IPS-NIHi7 (cell line): ENCODE results near the gene MYO16.

Source experiments
- DNase-seq: peaks from one replicate; pipeline ENCODE4 v3.0.0; 2012; ENCODE audit warnings: mixed read lengths; ENCODE audit errors: extremely low spot score

Gene MYO16

DNA sequence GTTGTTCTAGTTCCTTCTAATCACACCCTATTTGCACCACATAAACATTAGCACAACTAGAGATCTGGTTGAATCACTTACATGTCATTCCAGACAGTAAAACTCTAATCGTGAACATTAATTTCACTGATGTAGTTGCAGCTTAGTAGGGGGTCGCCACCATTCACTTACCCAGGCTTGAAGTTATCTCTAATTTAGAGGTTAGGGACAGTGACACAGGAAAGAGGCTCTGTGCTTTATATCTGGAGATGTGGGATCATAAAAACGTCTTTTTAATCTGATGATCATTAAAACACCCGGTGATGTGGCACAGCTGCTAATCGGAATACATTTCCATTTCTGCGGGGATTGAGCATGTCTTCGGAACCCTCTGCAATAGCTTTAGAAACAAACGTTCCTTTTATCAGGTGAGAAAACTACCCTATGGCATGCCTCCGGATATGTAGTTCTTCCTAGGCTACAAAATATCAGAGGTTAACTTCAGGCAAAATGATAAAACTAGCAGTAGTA, 523.0 kb downstream of the MYO16 start:
- no peak for DNase-seq

DNA sequence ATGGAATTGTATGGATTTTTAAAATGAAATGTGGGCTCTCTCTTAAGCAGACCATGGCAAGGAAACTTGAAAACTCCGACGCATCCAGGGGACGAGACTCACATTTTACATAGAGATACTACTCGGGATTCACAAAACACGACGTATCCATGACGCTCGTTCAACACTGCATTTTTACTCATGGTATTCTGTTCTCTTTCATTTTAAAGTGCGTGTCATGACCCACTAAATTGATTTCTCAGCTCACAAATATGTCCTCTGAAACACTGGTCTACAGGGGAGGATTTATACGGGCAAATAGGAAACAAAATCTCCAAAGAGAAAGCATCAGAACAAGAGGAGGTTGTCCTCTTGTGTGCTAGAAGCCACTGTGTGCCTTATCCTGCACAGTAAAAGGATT, 523.5 kb downstream of the MYO16 start:
- DNase-seq: no peak

DNA sequence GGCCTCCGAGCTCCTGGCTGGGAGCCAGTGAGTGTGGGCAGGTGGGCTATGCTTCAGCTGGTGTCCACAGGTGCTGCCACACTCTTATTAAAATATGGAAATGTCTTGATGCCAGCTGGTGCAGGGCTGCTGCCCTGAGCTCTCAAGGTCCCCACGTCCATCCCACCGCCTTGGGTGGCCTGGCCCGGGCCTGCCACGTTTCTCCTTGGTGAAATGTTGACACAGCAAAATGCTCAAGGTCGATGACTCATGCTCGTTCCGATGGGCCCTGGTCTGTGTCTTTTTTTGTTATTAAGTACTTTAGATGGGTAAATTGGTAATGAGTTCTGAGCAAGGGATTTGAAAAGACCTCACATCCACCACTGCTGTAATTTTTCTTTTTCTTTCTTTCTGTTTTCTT, 524.7 kb downstream of the MYO16 start:
- DNase-seq: no peak

DNA sequence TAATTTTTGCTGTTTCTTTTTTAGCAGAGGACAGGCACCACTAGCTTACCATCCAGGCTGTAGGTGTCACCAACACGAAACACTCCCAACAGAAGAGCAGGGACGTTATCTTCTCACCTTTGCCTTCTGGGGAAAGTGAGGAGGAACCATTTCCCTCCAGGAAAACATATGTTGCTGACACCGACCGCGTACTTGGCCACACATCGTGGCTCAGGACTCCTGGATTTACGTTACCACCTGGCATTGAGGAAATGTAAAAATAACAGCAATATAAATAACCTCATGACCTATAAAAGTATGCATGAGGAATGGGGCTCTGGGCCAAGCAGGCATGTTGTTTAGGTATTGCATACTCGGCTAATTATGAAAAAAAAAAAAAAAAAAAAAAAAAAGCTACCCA, 525.1 kb downstream of the MYO16 start:
- no peak for DNase-seq

DNA sequence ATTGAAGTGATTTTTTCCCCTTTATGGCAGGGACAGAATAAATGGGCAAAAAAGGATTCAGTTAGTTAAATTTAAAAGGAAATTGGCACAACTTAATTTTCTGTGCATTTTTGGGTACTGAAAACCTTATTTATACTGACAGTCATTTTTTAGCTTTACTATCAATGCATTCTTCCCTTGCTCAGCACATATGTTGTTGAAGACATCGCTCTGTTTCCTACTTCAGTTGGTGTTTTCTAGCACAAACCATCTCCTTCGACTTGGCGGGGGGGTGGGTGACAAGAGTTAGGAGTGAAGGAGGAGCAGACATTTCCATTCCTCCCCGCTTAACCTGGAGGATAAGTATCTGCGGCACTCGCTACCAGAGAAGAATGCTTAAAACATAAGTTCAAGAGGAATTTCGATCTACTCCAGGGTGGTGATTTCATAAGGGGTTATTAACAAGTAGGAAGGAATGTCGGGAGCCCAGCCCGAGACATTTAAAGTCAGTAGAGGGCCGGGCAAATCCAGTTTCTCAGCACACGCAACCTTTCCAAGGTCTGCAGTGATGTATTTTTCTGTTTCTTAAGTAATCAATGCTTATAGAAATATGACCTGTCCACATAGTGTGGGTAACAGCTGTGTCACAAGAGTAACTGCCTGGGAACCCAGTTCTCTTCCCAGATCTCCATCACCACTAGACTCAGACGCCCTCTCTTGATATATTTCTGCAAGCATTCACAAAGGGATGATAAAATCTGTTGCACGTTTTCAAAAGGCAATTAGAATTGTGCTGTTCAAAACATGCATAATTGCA, 525.8 kb downstream of the MYO16 start:
- DNase-seq: no peak

DNA sequence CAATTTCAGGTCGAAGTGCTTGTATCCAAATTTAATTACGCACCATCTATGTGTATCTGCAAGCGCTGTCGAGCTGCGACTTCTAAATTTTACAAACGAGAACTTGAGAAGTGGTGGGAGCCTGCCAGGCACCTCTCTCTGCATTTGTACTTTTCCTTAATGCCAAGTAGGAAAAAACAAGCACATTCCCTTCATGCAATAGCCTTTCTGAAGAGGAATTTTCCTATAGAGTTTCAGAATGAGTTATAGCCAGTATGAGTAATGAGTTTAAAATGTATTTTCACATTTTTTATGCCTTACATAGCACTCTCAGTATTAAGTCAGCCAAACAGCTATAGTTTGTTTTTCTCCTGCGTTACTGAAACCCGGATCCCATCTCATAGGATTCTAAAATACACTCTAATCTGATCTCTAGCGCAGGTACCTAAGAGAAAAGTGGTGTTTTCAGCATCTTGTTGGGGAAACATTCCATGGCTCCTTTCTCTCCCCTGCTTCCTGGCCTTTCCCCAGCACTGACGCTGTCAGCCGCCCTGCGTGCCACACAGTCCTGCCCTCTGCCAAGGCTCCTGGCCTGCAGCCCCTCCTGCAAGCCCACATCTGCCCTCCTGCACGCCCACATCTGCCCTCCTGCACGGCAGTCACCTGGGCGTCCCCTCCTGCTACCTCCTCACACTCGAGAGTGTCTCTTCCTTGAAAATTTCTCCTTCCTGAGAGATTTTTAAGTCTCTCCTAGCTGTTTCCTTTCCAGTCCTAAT, 526.9 kb downstream of the MYO16 start:
- DNase-seq: no peak

DNA sequence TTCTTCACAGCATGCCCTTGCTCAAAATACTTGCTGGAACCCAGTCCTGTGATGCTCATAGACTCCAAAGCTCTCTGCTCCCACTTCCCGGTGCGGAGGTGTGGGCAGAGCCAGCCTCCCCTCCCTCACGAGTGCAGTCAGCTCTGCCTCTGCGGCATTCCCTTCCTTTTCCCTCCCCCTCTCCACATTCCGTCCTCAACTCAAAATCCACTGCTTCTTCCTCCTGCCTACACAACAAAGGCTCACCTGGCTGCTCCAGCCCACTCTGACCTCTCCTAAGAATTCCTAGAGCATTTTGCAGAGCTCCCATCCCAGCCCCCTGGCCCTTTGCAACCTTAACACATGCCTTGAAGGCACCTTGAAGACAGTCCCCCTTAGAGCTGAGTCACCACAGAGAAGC, 527.9 kb downstream of the MYO16 start:
- peak; percentile 38 for DNase-seq

DNA sequence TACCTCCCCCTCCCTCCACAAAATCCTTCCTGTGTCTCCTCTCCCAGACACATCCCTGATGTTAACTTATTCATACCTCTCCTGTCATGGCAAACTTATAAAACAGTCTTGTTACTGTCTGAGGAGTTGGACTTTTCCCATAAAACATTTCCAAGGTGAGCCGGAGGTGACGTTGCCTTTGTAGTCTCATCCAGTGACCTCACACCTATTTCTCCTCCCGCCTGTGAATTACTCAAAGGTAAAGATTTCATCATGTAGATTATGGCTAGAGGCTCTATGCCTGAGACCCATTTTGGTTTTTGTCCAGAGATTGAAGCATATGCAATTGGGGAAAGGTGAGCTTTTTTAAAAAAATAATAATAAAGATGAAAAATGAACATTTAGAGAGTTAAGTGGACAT, 529.0 kb downstream of the MYO16 start:
- DNase-seq: no peak

DNA sequence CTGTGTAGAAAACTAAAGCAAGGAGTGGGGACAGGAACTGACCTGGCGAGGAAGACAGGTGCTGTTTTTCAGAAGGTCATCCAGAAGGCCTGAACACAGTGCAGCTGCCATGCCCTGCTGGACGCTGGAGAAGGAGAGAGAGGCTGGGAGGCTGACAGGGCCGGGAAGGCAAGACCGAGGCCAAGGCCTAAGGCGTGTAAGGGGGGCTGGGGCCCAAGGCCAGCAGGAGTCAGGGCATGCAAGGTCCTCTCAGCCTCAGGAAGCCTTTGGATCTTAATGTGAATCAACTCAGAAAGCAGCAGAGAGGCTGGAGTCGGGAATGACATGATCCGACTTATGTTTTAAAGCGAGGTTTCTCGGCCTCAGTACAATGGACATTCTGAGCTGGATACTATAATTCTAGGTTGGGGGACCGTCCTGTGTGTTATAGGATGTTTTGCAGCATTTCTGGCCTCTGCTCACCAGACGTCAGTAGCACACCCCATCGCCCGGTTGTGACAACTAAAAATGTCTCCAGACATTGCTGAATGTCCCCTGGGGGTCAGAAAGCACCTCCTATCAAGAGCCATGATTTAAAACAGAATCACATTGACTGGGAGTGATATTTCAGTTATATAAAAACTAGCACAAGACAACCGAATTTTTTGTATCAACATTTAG, 530.4 kb downstream of the MYO16 start:
- no peak for DNase-seq

DNA sequence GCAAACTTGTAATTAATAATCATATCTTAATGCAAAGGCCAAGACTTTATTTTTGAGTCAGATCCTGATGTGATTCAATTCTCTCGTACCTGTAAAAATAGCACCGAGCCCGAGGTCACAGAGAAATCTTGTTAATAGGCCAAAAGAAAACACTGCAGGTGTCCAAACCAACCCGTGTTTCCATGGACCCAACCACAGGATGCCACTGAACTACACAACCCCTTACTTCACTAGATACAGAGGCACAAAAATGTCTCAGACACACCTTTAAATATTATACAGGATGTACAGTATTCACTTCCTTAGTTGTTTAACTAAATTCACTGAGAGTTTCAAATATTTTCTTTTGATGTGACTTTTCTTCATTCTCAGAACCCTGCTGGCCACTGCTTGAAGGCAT, 530.9 kb downstream of the MYO16 start:
- DNase-seq: no peak

DNA sequence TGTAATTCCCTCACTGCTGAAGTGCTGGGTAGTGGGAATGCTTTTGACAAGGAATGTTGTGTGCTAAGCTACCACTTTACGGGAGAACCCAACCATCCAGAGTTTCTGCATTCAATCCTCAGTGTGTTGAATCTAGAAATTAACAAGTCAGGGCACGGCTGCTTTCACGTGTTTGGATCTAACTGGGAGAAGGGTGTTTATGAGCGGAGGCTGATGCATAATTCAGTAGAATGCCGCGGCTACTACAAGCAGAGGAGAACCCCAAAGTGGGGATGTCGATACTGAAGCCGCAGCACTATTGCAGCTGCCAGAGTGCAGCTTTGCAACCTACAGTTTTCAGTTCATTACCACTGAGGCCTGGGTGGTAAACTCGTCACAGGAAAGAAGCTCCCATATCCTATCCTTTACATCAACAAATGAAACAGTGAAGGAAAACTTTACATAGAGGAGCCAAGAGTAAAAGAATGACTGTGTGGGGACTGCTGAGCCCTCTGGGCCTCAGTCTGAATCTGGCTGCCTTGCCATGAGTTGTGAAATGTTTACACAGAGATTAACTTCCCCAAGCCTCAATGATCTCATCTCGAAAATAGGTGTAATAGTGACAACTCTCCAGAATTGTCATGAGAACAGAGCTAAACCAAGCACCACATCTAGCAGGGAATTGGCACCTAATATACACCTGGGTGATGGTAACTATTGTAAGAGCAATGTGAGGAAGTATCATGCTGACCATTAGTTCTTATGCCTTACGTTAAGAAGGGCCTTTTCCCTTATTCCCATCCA, 531.7 kb downstream of the MYO16 start:
- DNase-seq: no peak

DNA sequence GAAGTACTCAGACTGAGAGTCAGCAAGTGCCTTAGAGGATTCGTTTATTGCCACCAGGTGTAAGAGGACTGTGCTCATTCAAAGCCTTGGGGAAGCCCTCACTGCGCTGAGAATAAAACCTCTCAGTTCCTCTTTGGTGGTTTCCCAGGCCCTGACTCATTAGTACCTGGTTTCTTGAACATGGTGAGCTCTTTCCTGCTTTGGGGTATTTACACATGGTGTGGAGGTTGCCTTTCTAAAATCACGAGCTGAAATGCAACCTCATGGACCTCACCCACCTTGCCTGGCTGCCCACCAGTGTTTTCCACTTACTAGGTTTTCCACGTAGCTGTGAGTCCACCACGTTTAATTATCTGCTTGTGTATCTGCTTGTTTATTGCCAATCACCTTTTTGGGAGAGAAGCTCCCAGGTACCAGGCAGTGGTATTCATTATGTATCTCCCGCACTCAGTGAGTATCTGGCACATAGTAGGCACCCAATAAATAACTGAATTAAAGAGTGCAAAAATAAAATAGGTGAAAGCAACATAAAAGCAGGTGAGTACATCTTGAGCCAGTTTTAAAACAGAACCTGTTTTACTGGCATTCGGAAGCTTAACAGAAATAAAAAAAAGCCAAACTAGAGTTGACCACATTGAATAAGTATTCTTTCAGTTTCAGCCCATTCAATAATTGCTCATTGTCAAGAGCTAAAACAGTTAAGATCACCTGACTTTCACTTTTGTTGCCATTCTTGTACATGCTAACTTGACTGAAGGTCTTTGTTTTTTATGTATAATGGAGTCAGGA, 533.0 kb downstream of the MYO16 start:
- DNase-seq: no peak

DNA sequence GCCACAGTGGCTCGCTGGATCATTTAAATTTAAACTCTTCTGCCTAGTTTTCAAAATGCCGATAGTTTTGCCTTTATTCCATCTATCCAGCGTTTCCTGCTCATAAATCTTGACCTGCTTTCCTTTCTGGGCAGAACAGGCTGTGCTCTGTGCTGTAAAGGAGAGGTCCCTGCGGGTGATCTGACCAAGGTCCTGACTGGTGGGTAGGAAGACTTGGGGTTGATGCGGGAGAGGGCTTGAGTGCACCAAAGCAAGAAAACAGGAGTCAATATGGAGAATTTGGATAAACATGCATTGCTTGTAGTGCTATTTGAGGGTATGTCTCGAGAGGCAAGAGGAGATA, 533.6 kb downstream of the MYO16 start:
- no peak for DNase-seq

DNA sequence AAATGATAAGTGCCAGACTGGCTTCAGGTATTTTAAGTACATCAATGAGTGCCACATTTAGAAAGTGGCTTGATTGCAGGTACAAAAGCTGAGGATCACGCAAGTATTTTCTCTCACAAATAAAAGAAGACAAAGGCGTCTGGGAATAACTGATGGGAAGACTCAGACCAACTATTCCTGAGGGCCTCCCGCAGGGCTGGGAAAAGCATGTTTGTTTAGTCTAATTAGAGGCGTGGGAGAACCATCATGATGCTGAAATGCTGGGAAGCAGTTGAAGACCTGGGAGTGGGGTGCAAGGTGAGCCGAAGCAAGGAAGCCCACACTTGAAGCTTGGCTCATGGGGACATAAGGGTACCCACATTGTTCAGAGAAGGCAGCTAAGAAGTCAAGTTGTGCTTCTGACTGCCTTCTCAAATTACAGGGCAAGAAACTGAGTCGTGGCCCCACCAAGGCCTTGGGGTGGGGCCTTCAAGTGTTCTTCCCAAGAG, 536.0 kb downstream of the MYO16 start:
- DNase-seq: no peak

DNA sequence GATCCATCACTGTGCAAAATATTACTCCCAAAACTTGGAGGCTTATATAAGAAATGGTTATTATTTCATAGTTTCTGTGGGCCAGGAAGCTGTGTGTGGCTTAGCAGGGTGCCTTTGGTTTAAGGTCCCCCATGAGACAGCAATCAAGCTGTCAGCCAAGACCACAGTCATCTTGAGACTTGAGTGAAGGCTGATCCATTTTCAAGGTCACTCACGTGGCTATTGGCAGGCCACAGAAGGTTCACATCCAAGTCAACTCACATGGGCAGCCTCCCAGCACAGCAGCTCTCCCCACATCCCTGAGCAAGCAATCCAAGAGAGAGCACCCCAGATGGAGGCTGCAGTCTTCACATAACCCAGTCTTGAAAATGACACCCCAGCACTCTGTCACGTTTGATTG, 537.4 kb downstream of the MYO16 start:
- DNase-seq: no peak

DNA sequence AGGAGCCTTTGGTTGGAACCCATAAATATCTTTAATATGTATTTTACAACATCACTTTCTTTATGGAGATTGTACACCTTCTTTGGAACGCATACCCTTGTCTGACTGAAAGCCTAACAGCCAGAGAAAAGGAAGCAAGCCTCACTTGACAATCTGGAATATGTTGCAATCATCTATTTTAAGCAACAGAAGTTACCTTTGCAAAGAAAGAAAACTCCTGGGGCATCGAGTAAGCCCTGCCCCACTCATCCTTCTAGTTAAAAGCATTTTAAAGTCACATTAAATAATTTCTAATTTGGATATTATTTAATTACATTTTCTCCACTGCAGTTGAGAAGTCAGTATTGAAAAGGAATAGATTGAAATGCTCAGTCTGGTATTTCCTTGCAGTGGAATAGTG, 542.7 kb downstream of the MYO16 start:
- no peak for DNase-seq

DNA sequence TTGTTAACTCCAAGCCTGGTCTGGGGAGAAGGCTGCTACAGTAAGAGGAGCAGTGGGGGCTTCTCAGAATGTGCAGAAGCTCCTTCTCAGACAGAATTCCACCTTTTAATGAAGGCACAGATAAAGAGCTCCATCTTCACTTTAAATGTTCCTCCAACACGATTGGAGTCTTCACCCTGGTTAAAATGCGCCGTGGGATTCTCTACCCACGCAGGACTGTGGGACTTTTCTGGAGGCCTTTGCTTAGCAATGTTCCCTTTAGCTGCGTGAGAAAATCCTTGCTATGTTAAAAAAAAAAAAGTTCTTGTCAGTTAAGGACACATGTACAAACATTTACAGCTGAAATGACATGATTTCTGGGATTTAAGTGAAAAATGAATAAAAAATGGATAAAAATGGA, 546.3 kb downstream of the MYO16 start:
- DNase-seq: no peak

DNA sequence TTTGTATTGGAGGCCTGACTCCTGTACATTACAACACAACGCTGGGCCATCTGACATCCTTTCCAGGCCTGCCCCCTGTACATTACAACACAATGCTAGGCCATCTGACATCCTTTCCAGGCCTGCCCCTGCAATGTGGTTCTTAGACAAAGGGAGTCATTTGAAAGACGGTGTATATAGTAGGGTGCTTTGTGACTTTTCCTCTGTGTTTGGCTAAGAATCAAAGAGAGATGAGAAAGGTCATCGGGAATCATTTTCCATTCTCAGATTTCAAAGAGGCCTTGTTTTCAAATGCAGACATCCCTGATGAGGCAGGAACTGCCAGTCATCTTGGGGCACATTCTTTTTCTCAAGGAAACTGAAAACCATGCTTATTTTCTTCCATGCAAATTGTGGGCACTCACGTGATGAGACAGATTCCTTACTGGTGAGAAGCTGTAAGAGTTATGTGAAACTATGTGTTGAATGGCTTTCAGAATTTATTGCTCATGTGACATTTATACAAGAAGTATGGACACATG, 551.6 kb downstream of the MYO16 start:
- no peak for DNase-seq

DNA sequence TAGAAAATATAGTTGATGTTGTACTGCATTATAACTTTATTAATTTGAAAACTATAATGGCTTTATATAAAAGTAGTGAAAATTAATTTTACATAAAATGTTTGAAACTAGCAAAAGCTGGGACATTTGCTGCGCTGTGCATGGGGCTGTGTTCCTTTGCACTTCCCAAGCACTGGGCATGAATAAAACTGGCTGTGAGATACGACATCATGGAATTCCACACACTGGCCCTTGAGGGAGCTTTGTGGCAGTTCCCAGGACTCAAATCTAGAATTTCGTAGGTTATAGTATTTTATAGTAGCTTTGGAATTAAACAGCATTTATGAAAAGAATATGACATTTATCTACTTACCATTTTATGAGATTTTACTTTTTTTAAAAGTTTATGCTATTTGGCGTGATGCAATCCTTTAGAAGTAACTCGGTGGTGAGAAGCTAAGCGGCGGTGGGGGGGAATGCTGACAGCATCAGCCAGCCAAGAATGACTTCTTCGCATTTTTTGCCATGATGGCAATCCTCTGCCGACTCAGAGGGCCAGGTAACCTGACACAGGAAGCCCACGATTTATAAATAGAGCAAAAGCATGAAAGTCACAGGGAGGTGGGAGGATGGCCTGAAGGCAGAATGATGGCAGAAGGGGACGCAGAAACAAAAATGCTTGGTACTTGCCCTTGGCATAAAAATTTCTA, 553.5 kb downstream of the MYO16 start:
- DNase-seq: no peak

DNA sequence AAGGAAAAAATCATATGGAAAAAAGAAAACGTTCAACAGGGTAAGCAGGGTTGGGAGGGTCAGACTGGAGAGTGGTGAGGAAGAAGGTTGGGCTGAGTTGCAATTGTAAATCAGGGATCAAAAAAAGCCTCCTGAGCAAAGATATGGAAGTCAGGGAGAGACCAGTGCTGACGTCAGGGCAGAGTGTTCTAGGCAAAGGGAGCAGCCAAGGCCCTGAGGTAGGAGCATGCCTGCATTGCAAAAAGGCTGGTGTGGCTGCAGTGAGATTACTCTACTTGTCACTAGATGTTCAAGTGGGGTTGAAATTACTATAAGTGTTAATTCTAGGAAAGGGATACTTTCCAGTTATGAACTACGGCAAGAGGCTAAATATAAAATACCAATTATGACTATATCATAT, 562.0 kb downstream of the MYO16 start:
- DNase-seq: no peak
